ENCODE measurements around the gene IL31.

The IL31 gene

GRCh38 chr12:122127839-122128238 lies 46.2 kb downstream of the IL31 start:
- no peak for DNase-seq (ENCODE audit: low read depth)

- no peak for DNase-seq (ENCODE audit: low read depth)
Measured at GRCh38 chr12:122126713-122127597, 47.1 kb downstream of the IL31 start.

GRCh38 chr12:122126342-122126635 lies 47.7 kb downstream of the IL31 start:
- DNase-seq (ENCODE audit: low read depth), result no peak

- no peak for DNase-seq (ENCODE audit: low read depth)
Measured at GRCh38 chr12:122125452-122126341, 48.3 kb downstream of the IL31 start.

GRCh38 chr12:122124370-122124769 lies 49.7 kb downstream of the IL31 start:
- no peak for DNase-seq (ENCODE audit: low read depth)

GRCh38 chr12:122123761-122124145 lies 50.3 kb downstream of the IL31 start:
- DNase-seq (ENCODE audit: low read depth), result no peak

GRCh38 chr12:122123051-122123760 lies 50.8 kb downstream of the IL31 start:
- peak; percentile 25 for DNase-seq (ENCODE audit: low read depth)
